ENCODE results near the gene CT45A6. TPM values are rescaled to one million over a fixed set of nuclear protein-coding genes. Genes with fewer than 3 reads are reported as not detected.
"Not testable (repeated sequence)": the region's sequence is repeated elsewhere in the genome, so short reads cannot be mapped to it uniquely, and the experiment has no call there.

Gene CT45A6
- total and polyA plus RNA-seq, 2 of the 8 experiments (the other 6 are each of a cell fraction or from before 2014, with no cell fraction given), result not detected

GRCh38 chrX:135744739-135745138 is 57.8 kb downstream of the CT45A6 start:
- CTCF ChIA-PET (ENCODE audit: partially characterized antibody), result not testable (repeated sequence)

More at GRCh38 chrX:135744739-135745138, 57.8 kb downstream of the CT45A6 start:
- H3K23ac ChIP-seq (ENCODE audit: insufficient read length); H4K8ac ChIP-seq (ENCODE audit: extremely low read depth, insufficient read depth, low read length); H3K4me2 ChIP-seq (ENCODE audit: insufficient read depth in 1 of 2, low read depth in 2 of 2, low read length in 2 of 2); H3K4me3 ChIP-seq (ENCODE audit: extremely low read depth in 1 of 4, insufficient read depth in 2 of 4, low read depth in 3 of 4, low read length in 4 of 4); H2BK20ac ChIP-seq (ENCODE audit: low read length); H3K23me2 ChIP-seq (ENCODE audit: low read depth, low read length); H4K91ac ChIP-seq (replicated peaks; ENCODE audit: insufficient read length, low read length); H3K79me1 ChIP-seq (ENCODE audit: low read depth, low read length); POLR2A ChIA-PET (ENCODE audit: partially characterized antibody); H2BK12ac ChIP-seq (ENCODE audit: low read depth, low read length); H2BK15ac ChIP-seq (ENCODE audit: low read length); DNase-seq (ENCODE audit: low read depth in 1 of 2, low spot score in 2 of 2); H3K79me2 ChIP-seq (ENCODE audit: control insufficient read depth in 1 of 2, insufficient read depth in 2 of 2, low read length in 2 of 2); H2AK5ac ChIP-seq (ENCODE audit: low read depth, low read length); H3K18ac ChIP-seq (ENCODE audit: extremely low read depth, low read length); H4K20me1 ChIP-seq (replicated peaks in 1 of 2; ENCODE audit: control insufficient read depth in 1 of 2, insufficient read depth in 2 of 2, low read length in 2 of 2); FAIRE-seq; H4K5ac ChIP-seq (ENCODE audit: insufficient read length, low read depth, low read length); H3K27ac ChIP-seq (ENCODE audit: low read depth, low read length); H3K14ac ChIP-seq (ENCODE audit: insufficient read length); H3K36me3 ChIP-seq (ENCODE audit: control insufficient read depth in 2 of 4, insufficient read depth in 4 of 4, low read length in 3 of 4); H3K56ac ChIP-seq (replicated peaks; ENCODE audit: insufficient read length, low read depth, low read length); H3K4ac ChIP-seq (replicated peaks; ENCODE audit: insufficient read length, low read depth, low read length); H3K9ac ChIP-seq (replicated peaks in 1 of 4; ENCODE audit: extremely low read depth in 1 of 4, low read depth in 3 of 4, low read length in 3 of 4); H3K27me3 ChIP-seq (replicated peaks in 1 of 4; ENCODE audit: control insufficient read depth in 3 of 4, extremely low read depth in 1 of 4, insufficient read depth in 3 of 4, low read length in 3 of 4); H2BK120ac ChIP-seq (replicated peaks; ENCODE audit: low read depth, low read length); H2BK5ac ChIP-seq (ENCODE audit: low read depth, low read length); H3K4me1 ChIP-seq (replicated peaks in 1 of 4; ENCODE audit: control insufficient read depth in 3 of 4, insufficient read depth in 4 of 4, low read length in 3 of 4); H2AFZ ChIP-seq (ENCODE audit: low read length): not testable (repeated sequence)
- peaks cover 0 to 20% of the 10 kb centered on the region in 2 experiments; a peak in 2 of 4 replicates for H3K9me3 ChIP-seq (ENCODE audit: insufficient read depth in 2 of 2, low read depth in 1 of 2, low read length in 1 of 2)
- 78% methylated on average over 3 of the region's 4 CpGs; no CpG with 5 or more reads in 1 of the 2 experiments for WGBS, 2 experiments (ENCODE audit: extremely low coverage in 1 of 2, insufficient coverage in 1 of 2, insufficient read length in 1 of 2, insufficient replicate concordance in 2 of 2, low coverage in 1 of 2, low lambda C conversion rate in 2 of 2, missing lambda C conversion rate in 1 of 2)

Other genes starting within 250 kb of the CT45A6 start
- not detected in 2 replicates for gene CT45A1, start 89.1 kb downstream of the CT45A6 start, total RNA-seq (2021; fragmentation: NEBNext Ultra II Directional; extraction: Animal tissue kit (Norgen Biotek cat#: 25700))
- not detected in 2 replicates for gene CT45A1, start 89.1 kb downstream of the CT45A6 start, polyA plus RNA-seq (2011; rRNA removed)
- gene CT45A3, start 34.6 kb downstream of the CT45A6 start, total RNA-seq (2021; fragmentation: NEBNext Ultra II Directional; extraction: Animal tissue kit (Norgen Biotek cat#: 25700)), result not detected in 2 replicates
- not detected in 2 replicates for gene CT45A3, start 34.6 kb downstream of the CT45A6 start, polyA plus RNA-seq (2011; rRNA removed)
- gene CT45A5, start 17.3 kb downstream of the CT45A6 start, total RNA-seq (2021; fragmentation: NEBNext Ultra II Directional; extraction: Animal tissue kit (Norgen Biotek cat#: 25700)), result not detected in 2 replicates
- gene CT45A5, start 17.3 kb downstream of the CT45A6 start, polyA plus RNA-seq (2011; rRNA removed), result not detected in 2 replicates
- not detected in 2 replicates for gene CT45A2, start 17.2 kb upstream of the CT45A6 start, total RNA-seq (2021; fragmentation: NEBNext Ultra II Directional; extraction: Animal tissue kit (Norgen Biotek cat#: 25700))
- not detected in 2 replicates for gene CT45A2, start 17.2 kb upstream of the CT45A6 start, polyA plus RNA-seq (2011; rRNA removed)
- not detected in 2 replicates for gene CT45A7, start 34.5 kb upstream of the CT45A6 start, total RNA-seq (2021; fragmentation: NEBNext Ultra II Directional; extraction: Animal tissue kit (Norgen Biotek cat#: 25700))
- gene CT45A7, start 34.5 kb upstream of the CT45A6 start, polyA plus RNA-seq (2011; rRNA removed), result not detected in 2 replicates
- not detected in 2 replicates for gene CT45A8, start 51.8 kb upstream of the CT45A6 start, total RNA-seq (2021; fragmentation: NEBNext Ultra II Directional; extraction: Animal tissue kit (Norgen Biotek cat#: 25700))
- not detected in 2 replicates for gene CT45A8, start 51.8 kb upstream of the CT45A6 start, polyA plus RNA-seq (2011; rRNA removed)
- gene CT45A9, start 69.0 kb upstream of the CT45A6 start, total RNA-seq (2021; fragmentation: NEBNext Ultra II Directional; extraction: Animal tissue kit (Norgen Biotek cat#: 25700)), result not detected in 2 replicates
- gene CT45A9, start 69.0 kb upstream of the CT45A6 start, polyA plus RNA-seq (2011; rRNA removed), result not detected in 2 replicates
- not detected in 2 replicates for gene CT45A10, start 90.7 kb upstream of the CT45A6 start, total RNA-seq (2021; fragmentation: NEBNext Ultra II Directional; extraction: Animal tissue kit (Norgen Biotek cat#: 25700))
- not detected in 2 replicates for gene CT45A10, start 90.7 kb upstream of the CT45A6 start, polyA plus RNA-seq (2011; rRNA removed)
- gene SAGE1, start 90.9 kb upstream of the CT45A6 start, total RNA-seq (2021; fragmentation: NEBNext Ultra II Directional; extraction: Animal tissue kit (Norgen Biotek cat#: 25700)), result not detected in 2 replicates
- not detected in 2 replicates for gene SAGE1, start 90.9 kb upstream of the CT45A6 start, polyA plus RNA-seq (2011; rRNA removed)
- 19.1 and 20.5 TPM in 2 replicates for gene MMGT1, start 171.2 kb upstream of the CT45A6 start, total RNA-seq (2021; fragmentation: NEBNext Ultra II Directional; extraction: Animal tissue kit (Norgen Biotek cat#: 25700))
- gene MMGT1, start 171.2 kb upstream of the CT45A6 start, polyA plus RNA-seq (2011; rRNA removed), result 6.3 and 10.0 TPM in 2 replicates
- gene SLC9A6, start 182.6 kb upstream of the CT45A6 start, total RNA-seq (2021; fragmentation: NEBNext Ultra II Directional; extraction: Animal tissue kit (Norgen Biotek cat#: 25700)), result 12.2 and 14.1 TPM in 2 replicates
- gene SLC9A6, start 182.6 kb upstream of the CT45A6 start, polyA plus RNA-seq (2011; rRNA removed), result 5.6 and 8.0 TPM in 2 replicates

Measured in H1 (cell line).